Measurements from ENCODE around the gene SMPD2.
A peak's percentile ranks its signal among the peaks of the same experiment; 100 is the strongest.

SMPD2 gene

DNA sequence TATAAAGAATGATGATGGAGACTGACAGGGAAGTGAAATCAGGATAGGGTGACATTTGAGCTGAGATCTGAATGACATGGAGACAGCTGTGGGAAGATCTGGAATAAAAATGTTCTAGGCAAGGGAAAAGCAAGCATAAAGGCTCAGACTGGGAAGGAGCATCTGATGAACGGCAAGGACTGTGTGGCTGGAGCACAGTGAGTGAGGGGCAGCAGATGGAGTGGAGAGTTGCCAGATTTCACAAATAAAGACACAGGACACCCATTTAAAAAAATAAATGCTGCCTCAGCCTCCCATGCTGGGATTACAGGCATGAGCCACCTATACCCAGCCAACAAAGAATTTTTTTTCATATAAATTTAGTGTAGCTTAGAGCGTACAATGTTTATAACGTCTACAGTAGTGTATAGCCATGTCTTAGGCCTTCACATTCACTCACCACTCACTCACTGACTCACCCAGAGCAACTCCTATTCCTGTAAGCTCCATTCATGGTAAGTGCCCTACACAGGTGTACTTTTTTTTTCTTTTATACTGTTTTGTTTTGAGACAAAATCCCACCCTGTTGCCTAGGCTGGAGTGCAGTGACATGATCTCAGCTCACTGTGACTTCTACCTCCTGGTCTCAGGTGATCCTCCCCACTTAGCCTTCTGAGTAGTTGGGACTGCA lies 44.9 kb downstream of the SMPD2 start:
- Histone ChIP-seq H3K4me2 (no peak overlapping the region), H3K36me3 (ENCODE audit: insufficient read depth) (no peaks in the 10 kb centered on the region), H3K79me2 (ENCODE audit: insufficient read depth, low read depth) (peaks cover 24% of the 10 kb centered on the region), H2AFZ (ENCODE audit: low read depth) (no peak overlapping the region), H4K20me1 (ENCODE audit: insufficient read depth) (no peaks in the 10 kb centered on the region), H3K9ac (no peak overlapping the region), H3K4me3 (IDR thresholded peaks at IDR 0.05; ENCODE audit: insufficient read depth, low read depth, low read length) (no peak overlapping the region), H3K27ac (no peak overlapping the region), H3K4me1 (ENCODE audit: low read depth, poor library complexity, severe bottlenecking) (peaks cover 29% of the 10 kb centered on the region), H3K27me3 (ENCODE audit: insufficient read depth, low read depth) (no peaks in the 10 kb centered on the region)
- TF ChIP-seq, protein P1, sequence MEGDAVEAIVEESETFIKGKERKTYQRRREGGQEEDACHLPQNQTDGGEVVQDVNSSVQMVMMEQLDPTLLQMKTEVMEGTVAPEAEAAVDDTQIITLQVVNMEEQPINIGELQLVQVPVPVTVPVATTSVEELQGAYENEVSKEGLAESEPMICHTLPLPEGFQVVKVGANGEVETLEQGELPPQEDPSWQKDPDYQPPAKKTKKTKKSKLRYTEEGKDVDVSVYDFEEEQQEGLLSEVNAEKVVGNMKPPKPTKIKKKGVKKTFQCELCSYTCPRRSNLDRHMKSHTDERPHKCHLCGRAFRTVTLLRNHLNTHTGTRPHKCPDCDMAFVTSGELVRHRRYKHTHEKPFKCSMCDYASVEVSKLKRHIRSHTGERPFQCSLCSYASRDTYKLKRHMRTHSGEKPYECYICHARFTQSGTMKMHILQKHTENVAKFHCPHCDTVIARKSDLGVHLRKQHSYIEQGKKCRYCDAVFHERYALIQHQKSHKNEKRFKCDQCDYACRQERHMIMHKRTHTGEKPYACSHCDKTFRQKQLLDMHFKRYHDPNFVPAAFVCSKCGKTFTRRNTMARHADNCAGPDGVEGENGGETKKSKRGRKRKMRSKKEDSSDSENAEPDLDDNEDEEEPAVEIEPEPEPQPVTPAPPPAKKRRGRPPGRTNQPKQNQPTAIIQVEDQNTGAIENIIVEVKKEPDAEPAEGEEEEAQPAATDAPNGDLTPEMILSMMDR (conservative IDR thresholded peaks at IDR 0.05; ENCODE audit: low read depth, low read length) = no peak

DNA sequence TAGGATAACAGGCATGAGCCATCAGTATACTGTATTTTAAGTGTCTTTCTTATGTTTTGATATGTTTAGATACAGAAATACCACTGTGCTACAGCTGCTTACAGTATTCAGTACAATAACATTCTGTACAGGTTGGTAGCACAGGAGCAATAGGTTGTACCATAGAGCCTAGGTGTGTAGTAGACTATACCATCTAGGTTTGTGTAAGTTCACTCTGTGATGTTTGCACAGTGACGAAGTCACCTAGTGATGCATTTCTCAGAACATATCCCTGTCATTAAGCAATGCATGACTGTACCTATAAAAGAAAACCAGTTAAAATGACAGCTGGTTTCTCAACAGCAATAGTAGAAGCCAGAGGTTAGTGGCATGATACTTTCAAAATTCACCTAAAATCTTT lies 45.5 kb downstream of the SMPD2 start:
- Histone ChIP-seq H3K36me3 (ENCODE audit: insufficient read depth) (no peaks in the 10 kb centered on the region), H3K9ac (no peak overlapping the region), H3K27me3 (ENCODE audit: insufficient read depth, low read depth) (no peaks in the 10 kb centered on the region), H3K27ac (no peak overlapping the region), H3K4me1 (ENCODE audit: low read depth, poor library complexity, severe bottlenecking) (peaks cover 29% of the 10 kb centered on the region), H4K20me1 (ENCODE audit: insufficient read depth) (no peaks in the 10 kb centered on the region), H3K4me3 (IDR thresholded peaks at IDR 0.05; ENCODE audit: insufficient read depth, low read depth, low read length) (no peak overlapping the region), H3K79me2 (ENCODE audit: insufficient read depth, low read depth) (peaks cover 17% of the 10 kb centered on the region), H3K4me2 (no peak overlapping the region), H2AFZ (ENCODE audit: low read depth) (no peak overlapping the region)
- TF ChIP-seq, protein P1 (conservative IDR thresholded peaks at IDR 0.05; ENCODE audit: low read depth, low read length) = no peak

DNA sequence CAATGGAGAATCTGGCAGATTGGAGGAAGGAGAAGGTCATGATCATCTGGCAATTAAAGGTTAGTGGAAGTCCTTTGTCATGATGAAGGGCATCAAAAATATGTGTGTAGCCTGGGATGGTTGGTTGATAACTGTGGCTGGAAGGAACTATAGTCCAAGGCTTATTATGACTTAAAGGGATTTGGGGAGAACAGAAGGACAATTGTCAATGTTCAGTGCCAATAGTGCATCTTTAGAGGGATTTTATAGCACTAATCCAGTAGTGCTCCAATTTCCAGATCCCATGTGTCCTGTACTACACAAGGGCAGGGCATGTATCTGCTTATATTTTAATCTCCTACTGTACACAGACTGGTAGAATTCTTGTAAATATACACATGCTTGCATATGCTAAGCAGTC lies 47.5 kb downstream of the SMPD2 start:
- TF ChIP-seq, protein P1 (conservative IDR thresholded peaks at IDR 0.05; ENCODE audit: low read depth, low read length) = no peak
- Histone ChIP-seq H3K4me1 (ENCODE audit: low read depth, poor library complexity, severe bottlenecking) (peaks cover 34% of the 10 kb centered on the region), H2AFZ (ENCODE audit: low read depth) (no peak overlapping the region), H3K4me2 (no peak overlapping the region), H3K79me2 (ENCODE audit: insufficient read depth, low read depth) (no peaks in the 10 kb centered on the region), H3K4me3 (IDR thresholded peaks at IDR 0.05; ENCODE audit: insufficient read depth, low read depth, low read length) (no peak overlapping the region), H3K36me3 (ENCODE audit: insufficient read depth) (no peaks in the 10 kb centered on the region), H3K27me3 (ENCODE audit: insufficient read depth, low read depth) (no peaks in the 10 kb centered on the region), H3K27ac (no peak overlapping the region), H3K9ac (no peak overlapping the region), H4K20me1 (ENCODE audit: insufficient read depth) (no peaks in the 10 kb centered on the region)

DNA sequence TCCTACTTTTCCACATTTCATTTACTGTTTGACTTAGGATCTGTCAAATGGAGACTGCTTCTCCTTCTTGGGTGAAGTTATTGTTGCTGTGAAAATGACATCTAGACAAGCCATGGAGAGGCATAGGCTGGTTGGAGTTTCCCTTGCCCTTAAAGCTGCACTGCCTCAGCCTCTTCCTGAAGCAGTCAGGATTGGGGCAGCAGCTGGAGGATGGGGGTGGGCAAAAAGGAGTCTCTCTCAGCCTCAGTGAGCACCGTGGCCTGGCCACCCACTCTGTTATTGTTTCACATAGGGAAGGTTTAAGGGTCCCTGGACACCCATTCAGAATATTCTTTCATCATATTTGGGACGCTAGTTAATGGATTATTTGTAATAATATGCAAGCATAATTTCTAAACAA lies 50.2 kb downstream of the SMPD2 start:
- Histone ChIP-seq H3K9ac (peak overlapping the region; percentile 46; the same call in 1 of the 2 replicates), H3K4me2 (peak overlapping the region; percentile 74), H4K20me1 (ENCODE audit: insufficient read depth) (no peaks in the 10 kb centered on the region), H3K27ac (peak overlapping the region; percentile 82), H3K27me3 (ENCODE audit: insufficient read depth, low read depth) (no peaks in the 10 kb centered on the region), H2AFZ (ENCODE audit: low read depth) (peak overlapping the region; percentile 75), H3K4me1 (ENCODE audit: low read depth, poor library complexity, severe bottlenecking) (peaks cover 31% of the 10 kb centered on the region), H3K79me2 (ENCODE audit: insufficient read depth, low read depth) (no peaks in the 10 kb centered on the region), H3K36me3 (ENCODE audit: insufficient read depth) (no peaks in the 10 kb centered on the region; the same call in 1 of the 2 replicates), H3K4me3 (IDR thresholded peaks at IDR 0.05; ENCODE audit: insufficient read depth, low read depth, low read length) (no peak overlapping the region)
- TF ChIP-seq, protein P1 (conservative IDR thresholded peaks at IDR 0.05; ENCODE audit: low read depth, low read length) = no peak

All from KMS-11 (cell line).